IMR-90 (cell line): ENCODE measurements around the gene MAD2L2. TPM values are rescaled to one million over a fixed set of nuclear protein-coding genes. Genes with fewer than 3 reads are reported as not detected.

Source experiments
- ATAC-seq: fragments of 200-7000 bp; cut with Tn5 transposase; 2 replicates; pipeline ENCODE4 v1.9.1; 2020; ENCODE audit warnings: low read depth, mild to moderate bottlenecking, moderate library complexity
- Bru-seq: library from RNA; stranded (reverse); fragments of 400-500 nt; gene quantifications from one replicate; lab custom pipeline; 2021; lab: Mats Ljungman, UMichigan
- BruChase-seq, 2 experiments: library from RNA; stranded (reverse); fragments of 400-500 nt; gene quantifications; one replicate each; lab custom pipeline; 2021; lab: Mats Ljungman, UMichigan
- BruUV-seq: library from RNA; stranded (reverse); fragments of 400-500 nt; replicated peaks from 2 replicates; lab custom pipeline; 2021; lab: Mats Ljungman, UMichigan
- CTCF ChIA-PET: fragments of 300-600 bp; formaldehyde crosslinking; extraction: SDS; loops from one replicate; lab custom pipeline; 2021; ENCODE audit warnings: antibody characterized with exemption; lab: Yijun Ruan, JAX
- POLR2A ChIA-PET: fragments of 300-600 bp; sonication (Branson Sonifier 250); formaldehyde crosslinking; loops from one replicate; lab custom pipeline; 2022; ENCODE audit warnings: antibody characterized with exemption; ENCODE audit not compliant: unreplicated experiment; lab: Charles Lee
- DNase-seq: peaks from one replicate; pipeline ENCODE4 v3.0.0; 2013
- H2AFZ ChIP-seq: replicated peaks from 2 replicates; pipeline ENCODE3; 2013; ENCODE audit warnings: low read length, mild to moderate bottlenecking; ENCODE audit not compliant: poor library complexity
- H2AK5ac ChIP-seq: 2 replicates; pipeline ENCODE4 v1.6.1; 2013; ENCODE audit warnings: low read depth, low read length, inconsistent platforms
- H2AK9ac ChIP-seq: replicated peaks from 2 replicates; pipeline ENCODE3; 2013; ENCODE audit warnings: mild to moderate bottlenecking, low read depth, low read length, moderate library complexity; ENCODE audit not compliant: poor library complexity
- H2BK120ac ChIP-seq: 2 replicates; pipeline ENCODE4 v1.6.1; 2013; ENCODE audit warnings: low read depth, low read length, inconsistent platforms
- H2BK15ac ChIP-seq: 3 replicates; pipeline ENCODE4 v1.6.1; 2013; ENCODE audit warnings: low read depth, low read length, inconsistent platforms
- H2BK20ac ChIP-seq: 2 replicates; pipeline ENCODE4 v1.6.1; 2013; ENCODE audit warnings: low read depth, mild to moderate bottlenecking, inconsistent platforms, low read length, moderate library complexity
- H2BK5ac ChIP-seq: 2 replicates; pipeline ENCODE4 v1.6.1; 2013; ENCODE audit warnings: mild to moderate bottlenecking, low read depth, low read length, inconsistent platforms; ENCODE audit not compliant: poor library complexity, severe bottlenecking
- H3K14ac ChIP-seq: replicated peaks from 2 replicates; pipeline ENCODE4 v1.6.1; 2013; ENCODE audit warnings: low read depth, low read length, inconsistent platforms
- H3K18ac ChIP-seq: 2 replicates; pipeline ENCODE4 v1.6.1; 2013; ENCODE audit warnings: low read depth, low read length, control low read depth
- H3K23ac ChIP-seq: 2 replicates; pipeline ENCODE4 v1.6.1; 2013; ENCODE audit warnings: low read depth, low read length, inconsistent platforms
- H3K27ac ChIP-seq: 2 replicates; pipeline ENCODE4 v1.5.1; 2013; ENCODE audit warnings: mild to moderate bottlenecking, control low read depth, low read length; ENCODE audit not compliant: insufficient read depth
- H3K27me3 ChIP-seq: 2 replicates; pipeline ENCODE4 v1.6.1; 2013; ENCODE audit warnings: low read length; ENCODE audit not compliant: control insufficient read depth, insufficient read depth
- H3K36me3 ChIP-seq: 2 replicates; pipeline ENCODE4 v1.6.1; 2013; ENCODE audit warnings: low read length, mixed read lengths; ENCODE audit not compliant: control insufficient read depth, insufficient read depth
- H3K4ac ChIP-seq: 2 replicates; pipeline ENCODE4 v1.6.1; 2013; ENCODE audit warnings: low read depth, low read length, inconsistent platforms
- H3K4me1 ChIP-seq: 2 replicates; pipeline ENCODE4 v1.6.1; 2013; ENCODE audit warnings: low read length, mixed read lengths; ENCODE audit not compliant: control insufficient read depth, insufficient read depth
- H3K4me2 ChIP-seq: 2 replicates; pipeline ENCODE4 v1.6.1; 2013; ENCODE audit warnings: low read depth, mild to moderate bottlenecking, control low read depth, low read length, moderate library complexity
- H3K4me3 ChIP-seq: 2 replicates; pipeline ENCODE4 v1.5.1; 2013; ENCODE audit warnings: low read depth, mild to moderate bottlenecking, control low read depth, low read length, moderate library complexity; ENCODE audit not compliant: insufficient read depth
- H3K56ac ChIP-seq: 2 replicates; pipeline ENCODE4 v1.6.1; 2013; ENCODE audit warnings: low read length, inconsistent platforms; ENCODE audit not compliant: insufficient read depth; ENCODE audit errors: extremely low read depth
- H3K79me1 ChIP-seq, 2 experiments: 2 replicates each; pipeline ENCODE4 v1.6.1; 2013; ENCODE audit warnings: low read length in 2 of 2, inconsistent platforms in 1 of 2, low read depth in 1 of 2
- H3K9ac ChIP-seq: 2 replicates; pipeline ENCODE4 v1.6.1; 2013; ENCODE audit warnings: low read depth, low read length, control low read depth
- H3K9me1 ChIP-seq: 2 replicates; pipeline ENCODE4 v1.6.1; 2013; ENCODE audit warnings: low read length, inconsistent platforms; ENCODE audit not compliant: insufficient read depth
- H3K9me3 ChIP-seq: 2 replicates; pipeline ENCODE4 v1.6.1; 2013; ENCODE audit warnings: low read length; ENCODE audit not compliant: control insufficient read depth, insufficient read depth
- H4K20me1 ChIP-seq: 2 replicates; pipeline ENCODE4 v1.6.1; 2013; ENCODE audit warnings: low read length, inconsistent platforms; ENCODE audit not compliant: insufficient read depth
- H4K5ac ChIP-seq: 2 replicates; pipeline ENCODE4 v1.6.1; 2013; ENCODE audit warnings: mild to moderate bottlenecking, low read depth, low read length, control low read depth
- H4K8ac ChIP-seq, 2 experiments: 2 replicates each; pipeline ENCODE4 v1.6.1; 2013; ENCODE audit warnings: low read depth in 2 of 2, low read length in 2 of 2, control low read depth in 1 of 2, inconsistent platforms in 1 of 2
- H4K91ac ChIP-seq: 2 replicates; pipeline ENCODE4 v1.6.1; 2013; ENCODE audit warnings: low read depth, low read length, inconsistent platforms; ENCODE audit not compliant: insufficient read depth
- MAZ ChIP-seq: IDR thresholded peaks from 2 replicates; pipeline ENCODE4 v1.6.1; 2012; ENCODE audit warnings: low read depth, mild to moderate bottlenecking, low read length, improper control_type of control experiment, moderate library complexity, borderline replicate concordance
- MXI1 ChIP-seq: IDR thresholded peaks from 2 replicates; pipeline ENCODE4 v1.6.1; 2012; ENCODE audit warnings: low read depth, mild to moderate bottlenecking, low read length, moderate library complexity, borderline replicate concordance
- POLR2A ChIP-seq: IDR thresholded peaks from 2 replicates; pipeline ENCODE4 v1.6.1; 2012; ENCODE audit warnings: mild to moderate bottlenecking, low read depth, low read length
- WGBS, 2 experiments: methylation state at CpG; one replicate each; pipeline versions ENCODE4 v1.1.5 to v1.1.7; 2013; ENCODE audit warnings: missing lambda C conversion rate in 2 of 2; ENCODE audit not compliant: insufficient read length in 1 of 2; ENCODE audit errors: extremely low coverage in 2 of 2; 5-methylcytosine and 5-hydroxymethylcytosine counted together
- dilution Hi-C: fragments of 300-500 bp; cut with HindIII; formaldehyde crosslinking; loops from one replicate; pipeline ENCODE4 v1.14.3; 2018; ENCODE audit warnings: low sequenced_read_pairs; ENCODE audit not compliant: unreplicated experiment
- in situ Hi-C: fragments of 300-500 bp; cut with MboI; formaldehyde crosslinking; loops from 3 replicates; pipeline ENCODE4 v1.14.3; 2019; ENCODE audit warnings: low sequenced_read_pairs, inconsistent platforms, mixed read lengths
- intact Hi-C: fragments of 100-400 bp; cut with micrococcal nuclease; formaldehyde crosslinking; loops from 2 replicates; pipeline ENCODE4 v1.10.0; 2022
- long read RNA-seq: library from polyadenylated mRNA; unstranded; transcript quantifications from one replicate; pipeline ENCODE4 v2.0.0, GENCODE V29; 2021; ENCODE audit not compliant: unreplicated experiment
- polyA plus RNA-seq, 3 experiments: library from polyadenylated mRNA; depleted of rRNA; stranded (reverse); fragments of >200 nt; gene quantifications; 2 replicates each; pipeline ENCODE4 v1.2.3, GENCODE V29; 2012; ENCODE audit warnings: low replicate concordance in 1 of 3
- total RNA-seq: library from RNA; depleted of rRNA; stranded (reverse); fragments of >200 nt; gene quantifications from 2 replicates; pipeline ENCODE4 v1.2.3, GENCODE V29; 2012; rRNA removed

The MAD2L2 gene
- total RNA-seq = 44.6 and 47.5 TPM in 2 replicates
- polyA plus RNA-seq (2012; rRNA removed) = 70.9 and 80.4 TPM in 2 replicates
- 71.3 and 77.4 TPM in 2 replicates for polyA plus RNA-seq (2012; cell fraction: cytosol; rRNA removed)
- polyA plus RNA-seq (2012; cell fraction: nucleus; rRNA removed; ENCODE audit: low replicate concordance) = 53.4 and 70.4 TPM in 2 replicates
- Bru-seq, nascent RNA = percentile 33 among the genes with signal in this experiment
- percentile 35 among the genes with signal in this experiment for BruChase-seq, experiment 1, labeled RNA remaining after a 6-hour chase
- percentile 31 among the genes with signal in this experiment for BruChase-seq, experiment 2, labeled RNA remaining after a 2-hour chase
- long read RNA-seq, transcript MAD2L2-207 (9 exons, 1,118 nt) = major isoform, 15 of 20 reads
- long read RNA-seq, partial matches to known transcripts = 4 of 20 reads
- long read RNA-seq, other reads (novel, unspliced or antisense) = 1 of 20 reads

- peak within 1 kb of the TSS; percentile 99 for H3K4me2 ChIP-seq
Measured at GRCh38 chr1:11681071-11681771, at the start of gene MAD2L2. TSS of gene MAD2L2 (minus strand) at chr1:11681148. CDS start at chr1:11680601, 547 bp downstream.

More at GRCh38 chr1:11681071-11681771, at the start of gene MAD2L2:
- Histone ChIP-seq H3K4me1 (peaks cover 3% of the 10 kb centered on the region), H3K9ac (peak within 1 kb of the TSS; percentile 80), H4K8ac (peak within 1 kb of the TSS; percentile 47 to 66), H3K9me1 (0 out of 2 replicates have a peak, but pooled peaks cover 2% of the 10 kb centered on the region), H3K18ac (peak within 1 kb of the TSS; percentile 83), H3K23ac (peak within 1 kb of the TSS; percentile 38), H3K79me1 (peaks cover 7 to 17% of the 10 kb centered on the region in 2 experiments; a peak in 3 of 4 replicates), H3K14ac (peak within 1 kb of the TSS; percentile 61), H2AFZ (peak within 1 kb of the TSS; percentile 94), H3K56ac (no peak within 1 kb of the TSS; the same call in 1 of the 2 replicates), H2BK20ac (peak within 1 kb of the TSS; percentile 61; the same call in 1 of the 2 replicates), H2BK5ac (peak within 1 kb of the TSS; percentile 79), H3K9me3 (no peaks in the 10 kb centered on the region), H2BK120ac (peak within 1 kb of the TSS; percentile 59), H3K4me3 (peak within 1 kb of the TSS; percentile 81), H3K27ac (peak within 1 kb of the TSS; percentile 84), H3K36me3 (peaks cover 10% of the 10 kb centered on the region), H3K4ac (peak within 1 kb of the TSS; percentile 66), H4K5ac (peak within 1 kb of the TSS; percentile 72), H3K27me3 (peaks cover 5% of the 10 kb centered on the region), H2AK5ac (peak within 1 kb of the TSS; percentile 70; the same call in 1 of the 2 replicates), H2BK15ac (no peak within 1 kb of the TSS), H4K91ac (peak within 1 kb of the TSS; percentile 63), H2AK9ac (peak within 1 kb of the TSS; percentile 73), H4K20me1 (no peaks in the 10 kb centered on the region)
- ChIA-PET POLR2A (no interaction called here), CTCF (interaction anchor here (0.9 to 1.5 kb wide), 2 partner anchors 17 to 39 kb away, joined by 4 read pairs; partner anchors contain the start of gene FBXO6)
- dilution Hi-C loops = no loop called here
- DNase-seq (peak; percentile 75), ATAC-seq (peak; percentile 94)
- intact Hi-C loops = loop anchor here (2.0 to 5.0 kb wide), 3 partner anchors 24 to 121 kb away; no protein-coding TSS in a partner anchor
- BruUV-seq = no TSS peak
- TF ChIP-seq POLR2A (peak; percentile 43), MXI1 (no peak), MAZ (peak; percentile 78; the same call in 1 of the 2 replicates)
- 0% methylated on average over 26 of the region's 71 CpGs; no CpG with 5 or more reads in 1 of the 2 experiments for WGBS, 2 experiments
- in situ Hi-C loops = no loop called here
